Neuronal stem cell (in vitro differentiated cells): ENCODE data around the gene CPPED1.

ENCODE experiments used
- DNase-seq: peaks from one replicate; pipeline ENCODE4 v3.0.0-alpha.2; 2013; ENCODE audit warnings: low spot score
- H2AFZ ChIP-seq: one replicate; pipeline ENCODE4 v1.6.1; 2013; ENCODE audit warnings: mild to moderate bottlenecking, low read length, inconsistent platforms
- H2AK5ac ChIP-seq: 2 replicates; pipeline ENCODE4 v1.6.1; 2013; ENCODE audit warnings: low read depth, mild to moderate bottlenecking, inconsistent platforms, low read length, moderate library complexity, mixed read lengths
- H2BK120ac ChIP-seq: 2 replicates; pipeline ENCODE4 v1.6.1; 2013; ENCODE audit warnings: low read depth, mild to moderate bottlenecking, inconsistent platforms, low read length, moderate library complexity, mixed read lengths
- H2BK12ac ChIP-seq: one replicate; pipeline ENCODE4 v1.6.1; 2013; ENCODE audit warnings: low read length, inconsistent platforms
- H2BK15ac ChIP-seq: 2 replicates; pipeline ENCODE4 v1.6.1; 2013; ENCODE audit warnings: mild to moderate bottlenecking, low read length, inconsistent platforms, mixed read lengths
- H2BK5ac ChIP-seq: one replicate; pipeline ENCODE4 v1.6.1; 2013; ENCODE audit warnings: inconsistent platforms, mild to moderate bottlenecking, low read length, moderate library complexity
- H3K14ac ChIP-seq: one replicate; pipeline ENCODE4 v1.6.1; 2013; ENCODE audit warnings: low read length, inconsistent platforms
- H3K18ac ChIP-seq: 2 replicates; pipeline ENCODE4 v1.6.1; 2013; ENCODE audit warnings: low read length, inconsistent platforms
- H3K23ac ChIP-seq: 2 replicates; pipeline ENCODE4 v1.6.1; 2013; ENCODE audit warnings: low read depth, mild to moderate bottlenecking, mixed read lengths, low read length, inconsistent platforms; ENCODE audit not compliant: poor library complexity
- H3K27ac ChIP-seq: replicated peaks from 3 replicates; pipeline ENCODE4 v1.5.1; 2013; ENCODE audit warnings: low read length, inconsistent platforms
- H3K27me3 ChIP-seq, 3 experiments: 2 replicates each; pipeline ENCODE4 v1.6.1; 2013; ENCODE audit warnings: low read length in 3 of 3, mild to moderate bottlenecking in 2 of 3, inconsistent platforms in 1 of 3, low read depth in 1 of 3, mixed read lengths in 1 of 3, moderate library complexity in 1 of 3; ENCODE audit not compliant: control insufficient read depth in 3 of 3, insufficient read depth in 3 of 3
- H3K36me3 ChIP-seq, 2 donors: replicated peaks in 1 of 2; 2 replicates each; pipeline ENCODE4 v1.6.1; 2013; ENCODE audit warnings: low read length in 2 of 2; ENCODE audit not compliant: control insufficient read depth in 2 of 2, insufficient read depth in 2 of 2
- H3K4ac ChIP-seq: 2 replicates; pipeline ENCODE4 v1.6.1; 2013; ENCODE audit warnings: inconsistent platforms, mild to moderate bottlenecking, low read length, moderate library complexity
- H3K4me1 ChIP-seq, 2 donors: 1 replicate in 1 of 2; 2 replicates in 1 of 2; pipeline ENCODE4 v1.6.1; 2013; ENCODE audit warnings: low read length in 2 of 2, low read depth in 1 of 2; ENCODE audit not compliant: control insufficient read depth in 2 of 2, insufficient read depth in 1 of 2
- H3K4me2 ChIP-seq: one replicate; pipeline ENCODE4 v1.6.1; 2013; ENCODE audit warnings: mild to moderate bottlenecking, low read length, inconsistent platforms; ENCODE audit not compliant: insufficient read depth, poor library complexity, severe bottlenecking
- H3K4me3 ChIP-seq, 2 donors: 2 replicates each; pipeline ENCODE4 v1.5.1; 2013; ENCODE audit warnings: low read length in 2 of 2, mild to moderate bottlenecking in 2 of 2, inconsistent platforms in 1 of 2, moderate library complexity in 1 of 2
- H3K79me1 ChIP-seq: one replicate; pipeline ENCODE4 v1.6.1; 2013; ENCODE audit warnings: low read depth, mild to moderate bottlenecking, inconsistent platforms, low read length, moderate library complexity
- H3K9ac ChIP-seq: one replicate; pipeline ENCODE4 v1.6.1; 2013; ENCODE audit warnings: mild to moderate bottlenecking, low read depth, low read length, inconsistent platforms; ENCODE audit not compliant: poor library complexity
- H3K9me3 ChIP-seq, 2 donors: replicated peaks in 1 of 2; 2 replicates each; pipeline versions ENCODE3 to v1.6.1; 2013; ENCODE audit warnings: low read length in 2 of 2, mild to moderate bottlenecking in 2 of 2, inconsistent platforms in 1 of 2, low read depth in 1 of 2, mixed read lengths in 1 of 2, moderate library complexity in 1 of 2; ENCODE audit not compliant: control insufficient read depth in 2 of 2, insufficient read depth in 1 of 2
- H4K8ac ChIP-seq: one replicate; pipeline ENCODE4 v1.6.1; 2013; ENCODE audit warnings: low read depth, mild to moderate bottlenecking, inconsistent platforms, low read length, moderate library complexity
- H4K91ac ChIP-seq: one replicate; pipeline ENCODE4 v1.6.1; 2013; ENCODE audit warnings: low read length, low read depth, mild to moderate bottlenecking, inconsistent platforms; ENCODE audit not compliant: poor library complexity
- WGBS, 2 donors: extraction: QIAGEN DNeasy Blood & Tissue Kit; methylation state at CpG; one replicate each; pipeline ENCODE4 v1.1.7; 2013; ENCODE audit warnings: missing lambda C conversion rate in 2 of 2, mixed read lengths in 1 of 2; ENCODE audit not compliant: insufficient read length in 2 of 2, insufficient replicate concordance in 1 of 2; ENCODE audit errors: extremely low coverage in 2 of 2; 5-methylcytosine and 5-hydroxymethylcytosine counted together

The CPPED1 gene

GRCh38 chr16:12788758-12789157 is 14.9 kb downstream of the CPPED1 start:
- no CpG with 5 or more reads among the region's 7 CpGs for WGBS, 2 donors
- H3K79me1 ChIP-seq = no peaks in the 10 kb centered on the region
- no peak overlapping the region for H2BK12ac ChIP-seq
- no peak overlapping the region for H3K27ac ChIP-seq
- no peak overlapping the region for H2AFZ ChIP-seq
- H3K27me3 ChIP-seq = no peaks in the 10 kb centered on the region
- H3K23ac ChIP-seq = no peak overlapping the region
- H3K4me2 ChIP-seq = no peak overlapping the region
- no peak for DNase-seq
- H3K14ac ChIP-seq = no peak overlapping the region
- H2BK5ac ChIP-seq = no peak overlapping the region
- H4K91ac ChIP-seq = no peak overlapping the region
- no peak overlapping the region for H3K18ac ChIP-seq
- H3K36me3 ChIP-seq = no peaks in the 10 kb centered on the region
- no peak overlapping the region for H3K9ac ChIP-seq
- peaks cover 0 to 2% of the 10 kb centered on the region in 2 donors for H3K9me3 ChIP-seq
- H2AK5ac ChIP-seq = no peak overlapping the region
- H2BK15ac ChIP-seq = no peak overlapping the region
- H3K4me1 ChIP-seq = no peaks in the 10 kb centered on the region
- H4K8ac ChIP-seq = no peak overlapping the region
- no peak overlapping the region for H2BK120ac ChIP-seq
- no peak overlapping the region for H3K4ac ChIP-seq
- no peak overlapping the region for H3K4me3 ChIP-seq

- H2AFZ ChIP-seq = no peak overlapping the region
- no peak overlapping the region for H2BK120ac ChIP-seq
- H4K8ac ChIP-seq = no peak overlapping the region
- H2BK5ac ChIP-seq = peak overlapping the region; percentile 85
- H3K4me1 ChIP-seq = no peaks in the 10 kb centered on the region
- H3K9ac ChIP-seq = no peak overlapping the region
- no peak overlapping the region for H2AK5ac ChIP-seq
- WGBS, 2 donors = no CpG with 5 or more reads among the region's 6 CpGs
- H2BK12ac ChIP-seq = no peak overlapping the region
- no peak overlapping the region for H3K4me3 ChIP-seq
- H3K18ac ChIP-seq = no peak overlapping the region
- no peaks in the 10 kb centered on the region for H3K9me3 ChIP-seq
- no peaks in the 10 kb centered on the region for H3K27me3 ChIP-seq
- no peaks in the 10 kb centered on the region for H3K79me1 ChIP-seq
- no peak overlapping the region for H4K91ac ChIP-seq
- no peak overlapping the region for H3K4me2 ChIP-seq
- no peak overlapping the region for H2BK15ac ChIP-seq
- H3K14ac ChIP-seq = no peak overlapping the region
- H3K4ac ChIP-seq = no peak overlapping the region
- no peak overlapping the region for H3K23ac ChIP-seq
- no peak for DNase-seq
- H3K27ac ChIP-seq = no peak overlapping the region
- no peaks in the 10 kb centered on the region for H3K36me3 ChIP-seq
These were observed 17.6 kb downstream of the CPPED1 start for GRCh38 chr16:12786081-12786480.

- H2BK15ac ChIP-seq = no peak overlapping the region
- no peak overlapping the region for H3K23ac ChIP-seq
- H3K4ac ChIP-seq = no peak overlapping the region
- no peak overlapping the region for H3K4me2 ChIP-seq
- H2BK120ac ChIP-seq = no peak overlapping the region
- H3K36me3 ChIP-seq = peaks cover 0 to 1% of the 10 kb centered on the region in 2 donors
- no peaks in the 10 kb centered on the region for H3K27me3 ChIP-seq
- DNase-seq = no peak
- no peak overlapping the region for H3K14ac ChIP-seq
- no peak overlapping the region for H4K91ac ChIP-seq
- H2BK12ac ChIP-seq = no peak overlapping the region
- H3K4me1 ChIP-seq = no peaks in the 10 kb centered on the region
- H4K8ac ChIP-seq = no peak overlapping the region
- no peak overlapping the region for H2AFZ ChIP-seq
- H3K79me1 ChIP-seq = no peaks in the 10 kb centered on the region
- H3K27ac ChIP-seq = no peak overlapping the region
- no peak overlapping the region for H3K4me3 ChIP-seq
- no peak overlapping the region for H3K9ac ChIP-seq
- no peak overlapping the region for H2BK5ac ChIP-seq
- H3K18ac ChIP-seq = no peak overlapping the region
- no peaks in the 10 kb centered on the region for H3K9me3 ChIP-seq
- no peak overlapping the region for H2AK5ac ChIP-seq
These were observed 19.6 kb downstream of the CPPED1 start for GRCh38 chr16:12784076-12784475.

- H3K14ac ChIP-seq = no peak overlapping the region
- H4K91ac ChIP-seq = no peak overlapping the region
- H3K4me1 ChIP-seq = no peaks in the 10 kb centered on the region
- no peak overlapping the region for H2AK5ac ChIP-seq
- no peak overlapping the region for H2BK15ac ChIP-seq
- no peak overlapping the region for H3K18ac ChIP-seq
- H3K79me1 ChIP-seq = no peaks in the 10 kb centered on the region
- no peaks in the 10 kb centered on the region for H3K27me3 ChIP-seq
- no peak overlapping the region for H3K27ac ChIP-seq
- no peak overlapping the region for H3K4ac ChIP-seq
- peaks cover 0 to 1% of the 10 kb centered on the region in 2 donors for H3K36me3 ChIP-seq
- H2AFZ ChIP-seq = no peak overlapping the region
- H3K9ac ChIP-seq = no peak overlapping the region
- DNase-seq = no peak
- no peak overlapping the region for H2BK5ac ChIP-seq
- H2BK12ac ChIP-seq = no peak overlapping the region
- no peak overlapping the region for H3K23ac ChIP-seq
- no peak overlapping the region for H2BK120ac ChIP-seq
- no peak overlapping the region for H3K4me3 ChIP-seq
- WGBS, 2 donors = no CpG with 5 or more reads among the region's 8 CpGs
- H3K4me2 ChIP-seq = no peak overlapping the region
- no peaks in the 10 kb centered on the region for H3K9me3 ChIP-seq
- H4K8ac ChIP-seq = no peak overlapping the region
These were observed 21.9 kb downstream of the CPPED1 start for GRCh38 chr16:12781777-12782176.
